Measurements from ENCODE around the gene UBE2L3. TPM values are rescaled to one million over a fixed set of nuclear protein-coding genes. Genes with fewer than 3 reads are reported as not detected.

The UBE2L3 gene
- total RNA-seq, 1 donor from 2014 or later: 62.4 TPM

GRCh38 chr22:21652547-21653545 lies 85.3 kb downstream of the UBE2L3 start:
- no peaks in the 10 kb centered on the region for H3K27me3 Mint-ChIP-seq (ENCODE audit: insufficient read depth)
- H3K4me1 Mint-ChIP-seq (ENCODE audit: low read depth): peaks cover 35% of the 10 kb centered on the region
- peak overlapping the region; percentile 88 for H3K4me3 Mint-ChIP-seq
- peak overlapping the region; percentile 80 for H3K27ac Mint-ChIP-seq
- no peak for DNase-seq (ENCODE audit: low spot score)
- intact Hi-C loops (cut with micrococcal nuclease): loop anchor here (1.0 to 2.0 kb wide), 2 partner anchors 11 to 14 kb away; partner anchors contain the start of genes PPIL2 and SDF2L1
- peaks cover 8% of the 10 kb centered on the region for H3K36me3 Mint-ChIP-seq (ENCODE audit: low read depth)
- no peaks in the 10 kb centered on the region for H3K9me3 Mint-ChIP-seq

- intact Hi-C loops (cut with micrococcal nuclease): loop anchor here (1.0 kb wide), 2 partner anchors 9 to 15 kb away; partner anchors contain the start of genes PPIL2 and SDF2L1
- no peak for DNase-seq (ENCODE audit: low spot score)
- Mint-ChIP-seq H3K36me3 (ENCODE audit: low read depth) (no peaks in the 10 kb centered on the region), H3K4me3 (peak overlapping the region; percentile 78), H3K4me1 (ENCODE audit: low read depth) (peaks cover 18% of the 10 kb centered on the region), H3K27ac (peak overlapping the region; percentile 64), H3K27me3 (ENCODE audit: insufficient read depth) (no peaks in the 10 kb centered on the region), H3K9me3 (no peaks in the 10 kb centered on the region)
These were observed 89.5 kb downstream of the UBE2L3 start for GRCh38 chr22:21657020-21657359.

GRCh38 chr22:21657360-21658032 lies 90.0 kb downstream of the UBE2L3 start:
- intact Hi-C loops (cut with micrococcal nuclease): loop anchor here (1.0 kb wide), 2 partner anchors 9 to 15 kb away; partner anchors contain the start of genes PPIL2 and SDF2L1
- H3K36me3 Mint-ChIP-seq (ENCODE audit: low read depth): no peaks in the 10 kb centered on the region

GRCh38 chr22:21659864-21660525 lies 92.5 kb downstream of the UBE2L3 start:
- intact Hi-C loops (cut with micrococcal nuclease): no loop called here
- Mint-ChIP-seq H3K4me1 (ENCODE audit: low read depth) (peaks cover 15% of the 10 kb centered on the region), H3K27ac (no peak overlapping the region), H3K27me3 (ENCODE audit: insufficient read depth) (no peaks in the 10 kb centered on the region), H3K4me3 (no peak overlapping the region), H3K9me3 (no peaks in the 10 kb centered on the region), H3K36me3 (ENCODE audit: low read depth) (no peaks in the 10 kb centered on the region)
- no peak for DNase-seq (ENCODE audit: low spot score)

More at GRCh38 chr22:21657360-21658032, 90.0 kb downstream of the UBE2L3 start:
- Mint-ChIP-seq H3K27me3 (ENCODE audit: insufficient read depth) (no peaks in the 10 kb centered on the region), H3K27ac (peak overlapping the region; percentile 78), H3K4me3 (peak overlapping the region; percentile 88), H3K9me3 (no peaks in the 10 kb centered on the region), H3K4me1 (ENCODE audit: low read depth) (peaks cover 18% of the 10 kb centered on the region)
- DNase-seq (ENCODE audit: low spot score): peak; percentile 82

DNA sequence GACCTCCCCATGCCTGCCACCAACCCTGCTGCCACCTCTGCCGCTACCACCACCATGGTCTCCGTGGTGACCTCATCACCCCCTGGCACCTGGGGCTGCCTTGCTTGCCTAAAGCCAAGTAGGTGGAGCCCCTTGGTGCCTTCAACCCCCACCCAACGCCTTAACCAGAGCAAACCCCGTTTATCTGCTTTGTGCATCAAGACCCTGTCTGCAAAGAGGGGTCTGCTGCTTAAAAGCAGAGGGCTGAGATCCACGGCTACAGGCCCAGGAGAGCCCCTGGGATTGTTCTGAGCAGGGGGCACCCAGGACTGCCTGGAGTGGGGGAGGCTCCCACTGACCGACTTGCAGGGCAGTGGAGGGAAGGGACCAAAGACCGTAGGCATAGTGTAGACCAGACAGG lies 93.4 kb downstream of the UBE2L3 start:
- intact Hi-C loops (cut with micrococcal nuclease): no loop called here
- Mint-ChIP-seq H3K9me3 (no peaks in the 10 kb centered on the region), H3K27ac (no peak overlapping the region), H3K36me3 (ENCODE audit: low read depth) (no peaks in the 10 kb centered on the region), H3K27me3 (ENCODE audit: insufficient read depth) (no peaks in the 10 kb centered on the region), H3K4me1 (ENCODE audit: low read depth) (peaks cover 22% of the 10 kb centered on the region), H3K4me3 (no peak overlapping the region)
- DNase-seq (ENCODE audit: low spot score): no peak

DNA sequence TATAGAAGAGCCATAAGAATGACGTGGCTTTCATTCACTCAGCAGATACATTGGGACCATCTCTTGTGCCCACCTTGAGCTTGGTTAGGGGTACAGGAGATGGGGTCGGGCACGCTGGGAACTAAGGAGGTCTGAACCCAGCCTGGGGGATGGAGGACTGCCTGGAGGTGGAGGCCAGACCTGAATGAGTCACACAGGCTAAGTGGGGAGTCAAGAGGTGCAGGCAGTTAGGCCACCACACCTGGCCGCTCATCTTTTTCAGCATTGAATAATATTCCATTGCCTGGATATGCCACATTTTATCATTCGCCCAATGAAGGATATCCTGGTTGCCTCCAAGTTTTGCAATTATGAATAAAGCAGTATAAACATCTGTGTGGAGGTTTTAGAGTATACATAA lies 94.5 kb downstream of the UBE2L3 start:
- Mint-ChIP-seq H3K4me1 (ENCODE audit: low read depth) (peaks cover 20% of the 10 kb centered on the region), H3K9me3 (no peaks in the 10 kb centered on the region)
- intact Hi-C loops (cut with micrococcal nuclease): no loop called here

GRCh38 chr22:21663738-21664137 lies 96.2 kb downstream of the UBE2L3 start:
- Mint-ChIP-seq H3K27ac (no peak overlapping the region), H3K9me3 (no peaks in the 10 kb centered on the region), H3K4me1 (ENCODE audit: low read depth) (peaks cover 25% of the 10 kb centered on the region), H3K4me3 (no peak overlapping the region), H3K36me3 (ENCODE audit: low read depth) (peaks cover 3% of the 10 kb centered on the region), H3K27me3 (ENCODE audit: insufficient read depth) (no peaks in the 10 kb centered on the region)
- intact Hi-C loops (cut with micrococcal nuclease): no loop called here
- no peak for DNase-seq (ENCODE audit: low spot score)

More for the DNA sequence above, 94.5 kb downstream of the UBE2L3 start:
- no peak for DNase-seq (ENCODE audit: low spot score)
- no peaks in the 10 kb centered on the region for H3K27me3 Mint-ChIP-seq (ENCODE audit: insufficient read depth)
- H3K4me3 Mint-ChIP-seq: no peak overlapping the region
- no peaks in the 10 kb centered on the region for H3K36me3 Mint-ChIP-seq (ENCODE audit: low read depth)
- no peak overlapping the region for H3K27ac Mint-ChIP-seq

GRCh38 chr22:21665047-21665851 lies 97.7 kb downstream of the UBE2L3 start:
- Mint-ChIP-seq H3K27ac (peak overlapping the region; percentile 97), H3K27me3 (ENCODE audit: insufficient read depth) (no peaks in the 10 kb centered on the region), H3K9me3 (no peaks in the 10 kb centered on the region), H3K36me3 (ENCODE audit: low read depth) (peaks cover 9% of the 10 kb centered on the region), H3K4me3 (peak overlapping the region; percentile 99), H3K4me1 (ENCODE audit: low read depth) (peaks cover 30% of the 10 kb centered on the region)
- intact Hi-C loops (cut with micrococcal nuclease): loop anchor here (5.0 kb wide), 2 partner anchors 202 to 287 kb away; partner anchors contain the start of genes MAPK1 and PPM1F
- DNase-seq (ENCODE audit: low spot score): no peak

- Mint-ChIP-seq H3K4me1 (ENCODE audit: low read depth) (peaks cover 30% of the 10 kb centered on the region), H3K27ac (peak overlapping the region; percentile 97), H3K4me3 (peak overlapping the region; percentile 99), H3K9me3 (no peaks in the 10 kb centered on the region), H3K36me3 (ENCODE audit: low read depth) (peaks cover 19% of the 10 kb centered on the region), H3K27me3 (ENCODE audit: insufficient read depth) (no peaks in the 10 kb centered on the region)
- intact Hi-C loops (cut with micrococcal nuclease): loop anchor here (1.0 to 5.0 kb wide), 5 partner anchors 9 to 286 kb away; partner anchors contain the start of genes MAPK1, PPM1F and YPEL1
- no peak for DNase-seq (ENCODE audit: low spot score)
These were observed 99.3 kb downstream of the UBE2L3 start for GRCh38 chr22:21666786-21667185.

- Mint-ChIP-seq H3K4me1 (ENCODE audit: low read depth) (peaks cover 30% of the 10 kb centered on the region), H3K36me3 (ENCODE audit: low read depth) (peaks cover 34% of the 10 kb centered on the region), H3K27me3 (ENCODE audit: insufficient read depth) (no peaks in the 10 kb centered on the region), H3K9me3 (no peaks in the 10 kb centered on the region), H3K4me3 (peak overlapping the region; percentile 26), H3K27ac (no peak overlapping the region)
- intact Hi-C loops (cut with micrococcal nuclease): loop anchor here (5.0 kb wide), 2 partner anchors 198 to 283 kb away; partner anchors contain the start of genes MAPK1 and PPM1F
- DNase-seq (ENCODE audit: low spot score): no peak
These were observed 101.5 kb downstream of the UBE2L3 start for GRCh38 chr22:21669026-21669425.

GRCh38 chr22:21672107-21672629 lies 104.7 kb downstream of the UBE2L3 start:
- intact Hi-C loops (cut with micrococcal nuclease): no loop called here
- H3K27me3 Mint-ChIP-seq (ENCODE audit: insufficient read depth): no peaks in the 10 kb centered on the region
- H3K4me3 Mint-ChIP-seq: no peak overlapping the region
- no peaks in the 10 kb centered on the region for H3K9me3 Mint-ChIP-seq
- DNase-seq (ENCODE audit: low spot score): no peak
- H3K4me1 Mint-ChIP-seq (ENCODE audit: low read depth): peaks cover 10% of the 10 kb centered on the region
- no peak overlapping the region for H3K27ac Mint-ChIP-seq
- peaks cover 47% of the 10 kb centered on the region for H3K36me3 Mint-ChIP-seq (ENCODE audit: low read depth)

Measured in activated T-helper 1 cell treated with anti-CD3 and anti-CD28 coated beads, Interleukin-12 subunit alpha, Interleukin-12 subunit beta, Interleukin-2, Interleukin-4 antibody, amounts not matched to agents 30 ng/mL and 10 ng/mL and 1 ng/mL, durations not matched to agents 14 hours and 24 hours and 36 hours (primary cell).